ENCODE data around the gene C16orf96. TPM values are rescaled to one million over a fixed set of nuclear protein-coding genes. Genes with fewer than 3 reads are reported as not detected.

Gene C16orf96
- total and polyA plus RNA-seq, 2 donors (not counting 3 experiments of a cell fraction or from before 2014, with no cell fraction given) = not detected

DNA sequence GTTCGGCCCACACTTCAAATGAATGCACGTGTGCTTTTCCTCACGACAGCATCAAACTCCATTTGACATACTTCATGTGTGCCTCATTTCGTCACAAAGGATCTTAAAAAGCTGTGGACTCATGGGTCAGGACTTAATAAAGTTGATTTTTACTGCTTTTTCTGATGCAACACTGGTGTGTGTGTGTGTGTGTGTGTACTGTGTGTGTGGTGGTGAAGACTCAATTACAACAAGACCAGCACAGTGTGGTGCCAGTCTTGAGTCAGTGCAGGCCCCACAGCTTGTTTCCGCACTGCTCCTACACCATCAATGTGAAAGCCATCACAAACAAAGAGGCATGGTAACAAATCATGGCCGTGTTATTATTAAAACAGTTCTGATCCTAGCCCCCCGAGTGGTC lies 35.2 kb upstream of the C16orf96 start:
- H3K36me3 ChIP-seq (ENCODE audit: control insufficient read depth in 2 of 2, extremely low read depth in 1 of 2, insufficient read depth in 2 of 2, low read length in 2 of 2) = peaks cover 0 to 4% of the 10 kb centered on the region in 2 experiments
- H3K4me3 ChIP-seq (replicated peaks in 1 of 3; ENCODE audit: insufficient read depth in 1 of 3, low read depth in 1 of 3, low read length in 3 of 3) = no peak overlapping the region
- DNase-seq (ENCODE audit: low read depth, low spot score) (no peak), FAIRE-seq (no peak)
- no peaks in the 10 kb centered on the region for H3K79me2 ChIP-seq (ENCODE audit: control insufficient read depth, insufficient read depth, low read length)
- no peak overlapping the region for H3K27ac ChIP-seq (ENCODE audit: insufficient read depth, low read depth, low read length)
- no peak overlapping the region for H2AFZ ChIP-seq (ENCODE audit: low read depth, low read length)
- no peaks in the 10 kb centered on the region for H3K27me3 ChIP-seq (ENCODE audit: control insufficient read depth in 2 of 2, insufficient read depth in 2 of 2, low read length in 2 of 2)
- H4K20me1 ChIP-seq (replicated peaks; ENCODE audit: control insufficient read depth, extremely low read depth, insufficient read depth, low read length) = no peaks in the 10 kb centered on the region
- no TSS peak for BruUV-seq (replicated peaks)
- no peaks in the 10 kb centered on the region for H3K9me3 ChIP-seq (replicated peaks; ENCODE audit: control insufficient read depth, insufficient read depth, low read length)
- TF ChIP-seq POLR2AphosphoS5 (IDR thresholded peaks at IDR 0.05; ENCODE audit: insufficient read depth, low read depth, low read length) = no peak
- no peak for TF ChIP-seq POLR2A (IDR thresholded peaks at IDR 0.05; ENCODE audit: low read depth, low read length)
- no peak for TF ChIP-seq JUN (IDR thresholded peaks at IDR 0.05; ENCODE audit: borderline replicate concordance, insufficient read depth, insufficient read length, low read depth)
- TF ChIP-seq, protein P1, sequence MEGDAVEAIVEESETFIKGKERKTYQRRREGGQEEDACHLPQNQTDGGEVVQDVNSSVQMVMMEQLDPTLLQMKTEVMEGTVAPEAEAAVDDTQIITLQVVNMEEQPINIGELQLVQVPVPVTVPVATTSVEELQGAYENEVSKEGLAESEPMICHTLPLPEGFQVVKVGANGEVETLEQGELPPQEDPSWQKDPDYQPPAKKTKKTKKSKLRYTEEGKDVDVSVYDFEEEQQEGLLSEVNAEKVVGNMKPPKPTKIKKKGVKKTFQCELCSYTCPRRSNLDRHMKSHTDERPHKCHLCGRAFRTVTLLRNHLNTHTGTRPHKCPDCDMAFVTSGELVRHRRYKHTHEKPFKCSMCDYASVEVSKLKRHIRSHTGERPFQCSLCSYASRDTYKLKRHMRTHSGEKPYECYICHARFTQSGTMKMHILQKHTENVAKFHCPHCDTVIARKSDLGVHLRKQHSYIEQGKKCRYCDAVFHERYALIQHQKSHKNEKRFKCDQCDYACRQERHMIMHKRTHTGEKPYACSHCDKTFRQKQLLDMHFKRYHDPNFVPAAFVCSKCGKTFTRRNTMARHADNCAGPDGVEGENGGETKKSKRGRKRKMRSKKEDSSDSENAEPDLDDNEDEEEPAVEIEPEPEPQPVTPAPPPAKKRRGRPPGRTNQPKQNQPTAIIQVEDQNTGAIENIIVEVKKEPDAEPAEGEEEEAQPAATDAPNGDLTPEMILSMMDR (IDR thresholded peaks at IDR 0.05; ENCODE audit: extremely low read depth in 1 of 2, insufficient read depth in 1 of 2, low read depth in 1 of 2, low read length in 2 of 2) = no peak
- TF ChIP-seq FOS (IDR thresholded peaks at IDR 0.05; ENCODE audit: borderline replicate concordance, insufficient read depth, low read length) = no peak
- TF ChIP-seq, protein P2, sequence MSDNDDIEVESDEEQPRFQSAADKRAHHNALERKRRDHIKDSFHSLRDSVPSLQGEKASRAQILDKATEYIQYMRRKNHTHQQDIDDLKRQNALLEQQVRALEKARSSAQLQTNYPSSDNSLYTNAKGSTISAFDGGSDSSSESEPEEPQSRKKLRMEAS (IDR thresholded peaks at IDR 0.05; ENCODE audit: insufficient read depth, insufficient read length) = no peak
- intact Hi-C loops (cut with micrococcal nuclease) = no loop called here
- peaks cover 5% of the 10 kb centered on the region for H3K4me1 ChIP-seq (ENCODE audit: control insufficient read depth, extremely low read depth, insufficient read depth, low read length)
- ChIA-PET CTCF (interaction anchor here (1.0 to 1.3 kb wide), 2 partner anchors 28 to 65 kb away, joined by 3 to 5 read pairs; no protein-coding TSS in a partner anchor), POLR2A (no interaction called here)
- H3K9me1 ChIP-seq (replicated peaks; ENCODE audit: control insufficient read depth, extremely low read depth, insufficient read depth, low read length) = no peaks in the 10 kb centered on the region
- dilution Hi-C loops (cut with MboI; ENCODE audit: extremely low pct_ligation_motif_present, low sequenced_read_pairs) = no loop called here
- no peak overlapping the region for H3K9ac ChIP-seq (replicated peaks; ENCODE audit: extremely low read depth, insufficient read depth, low read length)
- no peak overlapping the region for H3K4me2 ChIP-seq (ENCODE audit: insufficient read depth, low read length)

Measured in endothelial cell of umbilical vein (primary cell).